HG03064 (cell line): Measurements from ENCODE around the gene RAB11FIP4.

Experiments used
- ATAC-seq: cut with Tn5 transposase; IDR thresholded peaks from one replicate; pipeline ENCODE4 v1.9.1; 2021; ENCODE audit warnings: low read depth; ENCODE audit not compliant: unreplicated experiment

The RAB11FIP4 gene

GRCh38 chr17:31385428-31386285 is 5.8 kb upstream of the RAB11FIP4 start:
- no peak for ATAC-seq

DNA sequence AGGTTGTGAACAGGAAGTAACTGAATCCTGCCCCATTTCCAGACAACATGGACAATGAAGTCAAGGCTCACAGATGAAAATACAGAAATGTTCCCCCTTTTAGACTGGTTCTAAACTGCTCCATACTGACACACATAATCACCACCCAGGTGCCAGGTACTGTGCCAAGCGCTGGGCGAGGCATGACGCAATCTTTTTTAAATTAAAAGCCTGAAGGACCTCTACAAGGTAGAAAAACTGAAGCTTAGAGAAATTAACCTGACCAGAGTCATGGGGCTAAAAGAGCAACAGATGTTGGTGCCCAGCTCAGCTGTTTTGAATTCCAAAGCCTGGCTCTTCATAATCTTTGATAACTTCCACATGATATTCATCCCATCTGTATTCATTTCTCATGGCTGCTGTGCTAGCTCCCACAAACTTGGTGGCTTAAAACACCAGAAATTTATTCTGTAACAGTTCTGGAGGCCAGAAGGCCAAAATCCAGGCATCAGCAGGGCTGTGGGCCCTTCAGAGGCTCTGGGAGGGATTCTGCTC is 4.9 kb upstream of the RAB11FIP4 start:
- ATAC-seq = no peak

- no peak for ATAC-seq
Observed at GRCh38 chr17:31387438-31387837, 4.0 kb upstream of the RAB11FIP4 start.

DNA sequence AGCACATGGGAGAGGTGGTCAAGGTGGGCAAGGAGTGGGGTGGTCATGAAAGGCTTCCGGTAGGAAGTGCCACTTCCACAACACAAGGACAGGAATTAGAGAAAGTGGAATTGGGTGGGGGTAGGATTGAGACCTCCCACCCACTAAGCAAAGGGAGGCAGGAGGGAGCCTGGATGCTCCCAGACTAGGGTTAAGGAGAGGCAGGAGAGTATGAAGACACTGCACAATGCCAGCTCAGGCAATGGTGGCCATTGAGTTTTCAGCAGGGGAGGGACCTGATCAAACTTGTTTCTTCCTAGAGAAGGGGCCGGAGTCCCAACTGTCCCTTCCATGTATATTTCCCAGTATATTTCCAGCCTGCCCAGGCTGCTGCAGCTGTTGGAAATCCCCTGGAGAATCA is 3.1 kb upstream of the RAB11FIP4 start:
- ATAC-seq = no peak

GRCh38 chr17:31388770-31389656 is 2.5 kb upstream of the RAB11FIP4 start:
- no peak for ATAC-seq

- no peak for ATAC-seq
Observed at GRCh38 chr17:31389657-31390381, 1.7 kb upstream of the RAB11FIP4 start.

DNA sequence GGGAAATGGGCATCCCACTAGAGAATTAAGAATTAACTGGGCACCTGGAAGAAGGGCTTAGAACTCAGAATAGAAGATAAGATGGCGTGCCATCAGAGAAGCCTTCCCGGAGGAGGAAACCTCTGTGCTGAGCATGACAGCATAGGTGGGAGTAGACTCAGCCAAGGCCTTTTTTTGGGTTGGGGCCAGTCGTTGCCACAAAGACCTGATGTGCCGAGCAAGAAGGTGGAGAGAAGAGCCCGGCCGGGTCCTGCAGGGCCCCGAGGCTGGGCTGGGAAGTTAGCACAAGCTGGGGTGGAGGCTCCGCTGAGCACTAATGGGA is 1.1 kb upstream of the RAB11FIP4 start:
- ATAC-seq = no peak

DNA sequence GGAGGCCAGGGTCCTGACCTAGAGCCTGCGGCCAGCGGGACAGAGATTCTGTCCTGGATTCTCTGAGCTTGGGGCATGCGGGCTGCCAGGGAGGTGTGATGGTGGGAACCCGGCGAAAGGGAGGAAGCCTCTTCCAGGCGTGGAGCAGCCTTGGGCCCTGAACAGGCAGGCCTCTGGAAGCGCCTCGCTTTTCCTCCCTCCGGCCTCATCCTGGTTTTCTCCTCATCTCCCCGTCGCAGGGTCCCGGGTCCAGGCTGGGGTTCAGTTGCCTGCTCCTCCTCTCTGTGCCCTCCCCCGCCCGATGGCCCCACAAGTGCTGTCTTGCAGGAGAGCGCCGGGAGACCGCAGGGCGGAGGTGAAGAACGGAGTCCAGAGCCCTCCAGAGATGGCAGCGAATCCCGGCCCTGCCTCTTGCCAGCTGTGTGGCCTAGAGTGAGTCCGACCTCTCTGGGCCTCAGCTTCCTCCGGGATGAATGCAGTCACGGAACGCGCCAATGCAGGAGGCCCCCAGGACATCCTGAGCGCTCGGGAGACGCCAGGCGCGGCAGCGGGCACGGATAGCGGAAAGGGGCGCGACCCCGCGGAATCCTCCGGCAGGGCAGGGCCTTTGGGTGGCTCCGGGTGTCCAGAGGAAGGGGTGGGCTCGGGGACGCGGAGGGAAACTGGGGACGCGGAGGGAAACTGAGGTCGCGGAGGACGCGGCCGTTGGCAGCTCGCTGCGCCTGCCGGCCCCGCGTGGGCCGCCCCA is 553 bp upstream of the RAB11FIP4 start:
- ATAC-seq = no peak

DNA sequence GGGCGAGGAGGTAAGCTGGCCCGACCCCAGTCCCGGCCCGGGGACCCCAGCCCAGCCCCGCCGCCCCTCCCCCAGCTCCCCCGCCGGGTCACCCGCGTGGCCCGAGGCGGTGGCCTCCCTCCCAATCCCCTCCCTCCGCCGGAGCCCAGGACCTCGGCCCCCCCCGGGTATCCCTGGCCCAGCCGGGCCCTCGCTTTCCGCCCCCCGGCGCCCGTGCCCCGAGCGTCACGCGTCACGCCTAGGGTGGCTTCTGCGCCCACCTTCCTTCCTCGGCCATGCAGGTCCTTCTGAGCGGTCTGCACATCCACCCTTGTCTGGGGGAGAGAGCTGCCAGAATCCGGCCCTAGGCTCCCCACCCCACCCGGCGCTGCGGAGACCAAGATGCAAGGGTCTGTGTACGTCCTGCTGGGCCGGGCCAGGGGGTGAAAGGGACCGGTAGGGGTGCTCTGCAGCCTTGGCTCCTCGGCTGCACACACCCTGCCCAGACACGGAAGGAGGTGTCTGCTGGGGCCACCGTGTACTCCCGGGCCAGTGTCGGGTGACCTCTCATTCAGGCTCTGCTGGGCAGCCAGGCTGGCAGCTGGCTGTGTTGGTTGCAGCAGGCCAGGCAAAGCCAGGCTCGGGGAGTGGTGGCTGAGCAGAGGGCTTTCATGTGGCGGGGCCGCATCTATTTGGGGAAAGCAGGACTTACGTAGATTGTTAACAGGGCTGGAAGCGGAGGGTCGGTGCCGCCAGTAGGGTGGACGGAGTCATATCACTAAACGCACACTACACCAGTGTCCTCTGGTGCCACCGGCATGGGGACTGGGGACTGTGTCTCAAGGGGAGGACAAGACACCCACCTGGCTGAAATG is 754 bp downstream of the RAB11FIP4 start:
- no peak for ATAC-seq

DNA sequence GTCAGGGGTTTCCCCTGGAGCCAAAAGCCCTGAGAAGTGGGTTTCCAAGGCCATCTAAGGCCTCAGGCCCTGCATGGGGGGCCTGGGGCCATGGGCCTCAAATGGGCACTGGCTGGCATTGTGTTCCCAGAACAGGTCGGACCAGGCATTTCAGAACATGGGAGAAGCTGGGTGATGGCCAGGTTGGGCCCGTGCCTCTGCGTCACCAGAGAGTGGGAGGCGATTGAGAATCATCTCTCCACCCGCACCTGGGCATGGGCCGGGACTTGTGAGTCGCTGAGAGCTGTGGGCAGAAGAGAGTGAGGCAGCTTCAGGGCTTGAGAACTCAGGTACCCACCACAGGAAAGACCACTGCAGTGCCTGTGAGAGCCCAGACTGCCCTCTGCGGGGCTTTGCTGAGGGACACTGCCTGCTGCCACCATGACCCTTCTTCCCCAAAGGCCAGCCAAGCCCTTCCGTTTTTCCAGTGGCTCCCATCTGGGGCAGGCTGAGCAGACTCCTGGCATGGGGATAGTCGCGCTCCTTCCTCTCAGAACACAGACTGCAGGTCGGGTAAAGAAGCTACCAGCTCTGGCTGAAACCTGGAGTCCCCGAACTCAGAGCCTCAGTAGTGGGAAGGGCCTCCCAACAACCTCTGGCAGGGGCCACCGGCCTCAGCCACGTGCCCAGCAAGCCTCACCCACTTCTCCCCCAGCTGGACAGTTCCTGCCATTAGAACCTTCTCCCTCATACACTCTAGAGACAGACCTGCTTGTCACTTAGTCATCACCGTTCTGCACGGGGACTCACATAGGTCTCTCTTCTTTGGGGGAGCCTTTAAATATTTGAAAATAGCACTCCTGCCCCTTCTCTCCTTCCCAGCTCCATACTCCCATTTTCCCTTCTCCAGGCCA is 1.6 kb downstream of the RAB11FIP4 start:
- no peak for ATAC-seq

DNA sequence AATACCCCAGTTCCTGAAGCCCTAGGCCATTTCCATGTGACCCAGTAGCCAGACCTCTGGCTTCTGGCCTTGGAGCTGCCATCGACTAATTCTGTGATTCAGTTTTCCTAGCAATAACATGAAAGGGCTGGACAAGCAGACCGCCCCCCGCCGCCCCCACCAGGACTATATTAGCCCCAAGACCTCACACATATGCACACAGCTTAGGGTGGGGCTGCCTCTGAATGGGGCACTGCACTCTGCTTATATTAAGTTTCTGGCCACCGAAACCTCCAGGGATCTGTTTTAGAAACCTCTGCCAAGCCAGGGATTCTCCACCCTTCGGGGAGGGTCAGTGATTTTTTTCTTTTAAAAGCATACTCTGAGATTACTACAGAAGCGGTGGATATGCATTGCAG is 2.3 kb downstream of the RAB11FIP4 start:
- ATAC-seq = no peak

DNA sequence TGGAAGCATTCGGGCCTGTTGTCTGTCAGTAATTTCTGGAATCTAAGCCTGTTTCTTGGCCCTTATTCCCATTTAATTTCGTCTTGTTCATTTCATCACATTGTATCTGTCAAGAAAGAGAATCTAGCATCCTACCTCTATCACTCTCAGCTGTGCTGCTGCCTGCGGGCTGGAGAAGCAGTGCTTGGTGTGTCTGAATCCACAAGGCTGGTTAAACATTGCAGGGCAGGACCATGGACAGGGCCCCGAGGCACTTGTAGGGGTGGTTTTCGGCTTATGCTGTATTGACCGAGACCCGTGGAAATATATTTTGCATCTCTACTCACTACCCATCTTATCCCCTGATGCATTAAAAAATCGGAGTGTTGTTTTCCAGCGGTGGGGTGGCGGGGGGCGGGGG is 3.1 kb downstream of the RAB11FIP4 start:
- ATAC-seq = no peak

DNA sequence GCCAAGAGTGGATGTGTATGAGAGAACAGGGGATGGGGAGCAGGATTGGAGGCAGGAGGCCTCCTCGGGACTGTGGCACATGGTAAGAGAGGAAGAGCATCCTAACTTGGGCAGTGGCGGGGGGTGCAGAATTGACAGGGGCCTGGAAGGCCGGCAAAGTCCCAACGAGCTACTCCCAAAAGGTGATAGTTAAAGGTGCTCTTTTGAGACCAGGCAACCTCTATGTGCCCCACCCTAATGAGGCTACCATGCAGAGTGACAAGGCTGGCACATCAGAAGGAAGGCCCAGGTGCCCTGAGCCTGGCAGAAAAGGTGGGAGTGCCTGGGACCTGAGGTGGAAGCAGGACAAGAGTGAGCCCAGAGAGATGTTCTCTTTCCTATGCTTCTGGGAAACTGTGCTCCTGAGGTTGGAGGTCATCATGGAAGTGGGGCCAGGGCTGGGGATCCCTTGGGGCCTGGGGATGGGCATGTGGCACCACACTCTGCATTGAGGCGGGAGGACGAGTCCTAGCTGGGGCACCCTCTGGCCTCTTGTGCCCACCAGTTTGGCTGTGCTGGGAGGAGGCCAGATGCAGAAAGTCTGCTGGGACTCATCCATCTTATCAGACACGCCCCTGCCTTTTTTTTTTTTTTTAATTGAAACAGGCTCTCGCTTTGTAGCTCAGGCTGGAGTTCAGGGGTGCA is 5.9 kb downstream of the RAB11FIP4 start:
- no peak for ATAC-seq

GRCh38 chr17:31398381-31399311 is 7.2 kb downstream of the RAB11FIP4 start:
- ATAC-seq = no peak

- no peak for ATAC-seq
Observed at GRCh38 chr17:31400481-31400950, 9.0 kb downstream of the RAB11FIP4 start.

DNA sequence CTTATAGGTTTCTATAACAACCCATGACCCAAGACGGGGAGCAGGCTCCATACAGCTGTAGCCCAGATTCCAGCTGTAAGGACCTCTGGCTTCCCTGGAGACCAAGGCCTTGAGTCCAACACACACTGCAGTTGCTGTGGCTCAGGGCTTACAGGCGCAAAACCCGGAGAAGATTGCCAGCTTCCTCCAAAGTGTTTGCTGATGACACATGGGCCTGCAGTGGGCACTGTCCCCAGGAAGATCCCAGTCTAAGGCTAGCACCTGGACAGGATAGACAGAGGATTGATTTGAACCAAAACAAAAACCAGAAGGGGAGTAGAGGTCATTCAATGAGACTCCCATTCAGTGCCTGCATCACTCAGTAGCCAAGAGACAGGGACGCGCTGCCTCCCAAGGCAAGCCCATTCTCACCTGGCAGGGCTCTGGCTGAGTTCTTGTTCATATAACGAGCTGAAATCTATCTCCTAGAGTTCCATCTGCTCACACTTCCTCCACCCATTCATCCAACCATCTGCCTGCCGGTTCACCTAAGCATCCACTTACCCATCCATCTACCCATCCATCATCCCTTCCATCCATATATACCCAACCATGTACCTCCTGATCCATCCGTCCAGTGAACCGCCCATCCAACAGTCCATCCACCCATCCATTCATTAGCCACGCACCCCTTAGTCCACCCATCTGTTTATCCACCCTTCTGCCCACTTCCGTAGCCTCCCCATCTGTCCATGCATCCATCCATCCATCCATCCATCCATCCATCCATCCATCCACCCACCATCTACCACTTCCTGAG is 10.2 kb downstream of the RAB11FIP4 start:
- no peak for ATAC-seq
